ENCODE measurements around the gene HPRT1.

The HPRT1 gene

DNA sequence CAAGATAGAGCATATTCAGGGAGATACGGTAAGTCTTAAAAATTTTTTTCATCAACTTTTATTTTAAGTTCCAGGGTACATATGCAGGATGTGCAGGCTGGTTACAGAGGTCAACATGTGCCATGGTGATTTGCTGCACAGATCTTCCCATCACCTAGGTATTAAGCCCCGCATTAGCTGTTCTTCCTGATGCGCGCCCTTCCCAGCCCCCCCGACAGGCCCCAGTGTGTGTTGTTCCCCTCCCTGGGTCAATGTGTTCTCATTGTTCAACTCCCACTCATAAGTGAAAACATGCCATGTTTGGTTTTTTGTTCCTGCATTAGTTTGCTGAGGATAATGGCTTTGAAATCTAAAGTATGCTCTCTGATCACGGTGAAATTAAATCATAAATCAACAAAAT is 64.2 kb downstream of the HPRT1 start:
- Histone ChIP-seq H3K27ac (ENCODE audit: low read length) (no peak overlapping the region), H3K4me3 (ENCODE audit: low read length in 2 of 2) (no peak overlapping the region), H3K4me1 (ENCODE audit: control insufficient read depth, insufficient read depth, low read length) (no peaks in the 10 kb centered on the region), H3K9me3 (ENCODE audit: control insufficient read depth in 2 of 2, low read length in 2 of 2) (no peaks in the 10 kb centered on the region), H3K27me3 (ENCODE audit: control insufficient read depth in 1 of 2, insufficient read depth in 2 of 2, low read length in 2 of 2) (no peaks in the 10 kb centered on the region), H3K36me3 (ENCODE audit: control insufficient read depth in 2 of 2, insufficient read depth in 2 of 2, low read length in 2 of 2) (no peaks in the 10 kb centered on the region), H3K9ac (ENCODE audit: low read length in 2 of 2) (no peak overlapping the region)

DNA sequence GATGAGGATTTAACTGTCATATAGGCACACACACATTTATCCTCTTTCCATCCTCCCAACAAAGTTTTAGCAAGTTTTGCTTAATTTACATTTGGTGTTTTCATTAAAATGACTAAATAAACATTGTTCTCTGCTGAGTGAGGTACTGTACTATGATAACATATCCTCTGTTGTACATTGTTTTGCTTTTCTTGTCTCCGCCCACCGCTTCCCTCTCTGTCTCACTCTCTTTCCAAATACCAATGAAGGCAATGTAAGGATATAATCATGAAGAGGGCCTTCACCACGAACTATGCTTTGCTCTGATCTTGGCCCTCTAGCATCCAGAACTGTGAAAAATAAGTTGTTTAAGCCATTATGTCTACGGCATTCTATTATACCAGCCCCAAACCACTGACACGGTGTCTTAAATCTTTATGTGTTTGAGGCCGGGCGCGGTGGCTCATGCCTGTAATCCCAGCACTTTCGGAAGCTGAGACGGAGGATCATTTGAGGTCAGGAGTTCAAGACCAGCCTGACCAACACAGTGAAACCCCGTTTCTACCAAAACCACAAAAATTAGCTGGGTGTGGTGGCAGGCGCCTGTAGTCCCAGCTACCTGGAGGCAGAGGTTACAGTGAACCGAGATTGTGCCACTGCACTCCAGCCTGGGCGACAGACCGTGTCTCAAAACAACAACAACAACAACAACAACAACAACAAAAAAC is 65.3 kb downstream of the HPRT1 start:
- Histone ChIP-seq H3K27me3 (ENCODE audit: control insufficient read depth in 1 of 2, insufficient read depth in 2 of 2, low read length in 2 of 2) (peaks cover 0 to 2% of the 10 kb centered on the region in 2 donors), H3K4me1 (ENCODE audit: control insufficient read depth, insufficient read depth, low read length) (no peaks in the 10 kb centered on the region), H3K9ac (ENCODE audit: low read length in 2 of 2) (no peak overlapping the region), H3K27ac (ENCODE audit: low read length) (no peak overlapping the region), H3K4me3 (ENCODE audit: low read length in 2 of 2) (no peak overlapping the region), H3K36me3 (ENCODE audit: control insufficient read depth in 2 of 2, insufficient read depth in 2 of 2, low read length in 2 of 2) (no peaks in the 10 kb centered on the region), H3K9me3 (ENCODE audit: control insufficient read depth in 2 of 2, low read length in 2 of 2) (no peaks in the 10 kb centered on the region)

DNA sequence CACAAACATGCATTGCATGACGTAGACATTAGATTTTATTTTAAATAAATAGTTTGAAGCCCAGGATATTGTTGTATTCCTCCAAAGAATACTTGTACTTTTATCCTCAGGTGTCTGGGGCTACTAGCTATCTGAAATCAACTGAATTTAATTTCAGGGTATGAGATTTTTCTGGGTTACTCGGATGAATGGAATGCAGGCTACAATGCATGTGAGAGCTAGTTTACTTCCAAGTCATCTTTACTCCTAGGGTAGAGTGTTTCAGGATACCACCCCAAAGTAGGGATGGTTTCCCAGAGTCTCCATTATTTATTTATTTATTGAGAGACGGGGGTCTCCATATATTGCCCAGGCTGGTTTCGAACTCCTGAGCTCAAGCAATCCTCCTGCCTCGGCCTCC is 66.4 kb downstream of the HPRT1 start:
- Histone ChIP-seq H3K9me3 (ENCODE audit: control insufficient read depth in 2 of 2, low read length in 2 of 2) (no peaks in the 10 kb centered on the region), H3K36me3 (ENCODE audit: control insufficient read depth in 2 of 2, insufficient read depth in 2 of 2, low read length in 2 of 2) (no peaks in the 10 kb centered on the region), H3K4me1 (ENCODE audit: control insufficient read depth, insufficient read depth, low read length) (no peaks in the 10 kb centered on the region), H3K27me3 (ENCODE audit: control insufficient read depth in 1 of 2, insufficient read depth in 2 of 2, low read length in 2 of 2) (peaks cover 0 to 4% of the 10 kb centered on the region in 2 donors), H3K27ac (ENCODE audit: low read length) (no peak overlapping the region), H3K9ac (ENCODE audit: low read length in 2 of 2) (no peak overlapping the region), H3K4me3 (ENCODE audit: low read length in 2 of 2) (no peak overlapping the region)

DNA sequence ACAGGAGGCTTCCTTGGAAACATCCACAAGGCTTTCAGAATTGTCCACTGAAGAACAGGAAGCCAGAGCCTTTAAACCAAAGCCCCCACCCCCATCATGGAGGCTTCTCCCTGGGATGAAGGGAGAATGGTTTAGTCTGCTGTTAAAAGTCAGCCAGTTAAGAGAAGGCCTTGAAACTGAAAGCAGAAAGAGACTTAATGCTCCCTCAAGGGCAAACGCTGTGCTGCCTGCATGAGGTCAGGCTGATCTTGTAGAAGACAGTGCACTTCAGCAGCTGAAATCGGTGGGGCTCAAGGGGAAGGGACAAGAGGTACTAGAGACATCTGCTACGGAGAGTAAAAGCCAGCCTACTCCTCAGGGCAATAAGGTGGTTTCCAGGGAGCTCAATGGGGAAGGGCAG is 69.0 kb downstream of the HPRT1 start:
- Histone ChIP-seq H3K27me3 (ENCODE audit: control insufficient read depth in 1 of 2, insufficient read depth in 2 of 2, low read length in 2 of 2) (peaks cover 0 to 6% of the 10 kb centered on the region in 2 donors), H3K36me3 (ENCODE audit: control insufficient read depth in 2 of 2, insufficient read depth in 2 of 2, low read length in 2 of 2) (no peaks in the 10 kb centered on the region), H3K27ac (ENCODE audit: low read length) (no peak overlapping the region), H3K9me3 (ENCODE audit: control insufficient read depth in 2 of 2, low read length in 2 of 2) (no peaks in the 10 kb centered on the region), H3K9ac (ENCODE audit: low read length in 2 of 2) (no peak overlapping the region), H3K4me3 (ENCODE audit: low read length in 2 of 2) (no peak overlapping the region), H3K4me1 (ENCODE audit: control insufficient read depth, insufficient read depth, low read length) (no peaks in the 10 kb centered on the region)

DNA sequence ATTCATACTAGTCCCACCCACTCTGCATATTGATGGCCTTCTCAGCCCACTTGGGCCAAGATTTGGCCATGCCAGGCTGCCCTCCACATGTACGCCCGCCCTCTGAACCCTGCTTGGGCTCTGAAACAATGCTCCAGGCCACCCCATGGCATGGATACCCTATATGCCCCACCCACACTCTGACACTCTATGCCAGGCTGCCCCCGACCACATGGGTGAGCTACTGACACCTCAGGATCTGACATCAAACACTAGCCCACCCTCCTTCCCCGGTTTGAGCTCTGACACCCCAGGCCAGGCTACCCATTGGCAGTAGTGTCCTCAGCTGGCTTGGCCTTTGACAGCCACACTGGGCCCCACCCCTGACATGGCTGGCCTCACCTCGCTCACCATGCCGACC is 69.5 kb downstream of the HPRT1 start:
- Histone ChIP-seq H3K9me3 (ENCODE audit: control insufficient read depth in 2 of 2, low read length in 2 of 2) (no peaks in the 10 kb centered on the region), H3K27me3 (ENCODE audit: control insufficient read depth in 1 of 2, insufficient read depth in 2 of 2, low read length in 2 of 2) (peaks cover 0 to 7% of the 10 kb centered on the region in 2 donors), H3K4me3 (ENCODE audit: low read length in 2 of 2) (no peak overlapping the region), H3K4me1 (ENCODE audit: control insufficient read depth, insufficient read depth, low read length) (no peaks in the 10 kb centered on the region), H3K27ac (ENCODE audit: low read length) (no peak overlapping the region), H3K9ac (ENCODE audit: low read length in 2 of 2) (no peak overlapping the region), H3K36me3 (ENCODE audit: control insufficient read depth in 2 of 2, insufficient read depth in 2 of 2, low read length in 2 of 2) (no peaks in the 10 kb centered on the region)

DNA sequence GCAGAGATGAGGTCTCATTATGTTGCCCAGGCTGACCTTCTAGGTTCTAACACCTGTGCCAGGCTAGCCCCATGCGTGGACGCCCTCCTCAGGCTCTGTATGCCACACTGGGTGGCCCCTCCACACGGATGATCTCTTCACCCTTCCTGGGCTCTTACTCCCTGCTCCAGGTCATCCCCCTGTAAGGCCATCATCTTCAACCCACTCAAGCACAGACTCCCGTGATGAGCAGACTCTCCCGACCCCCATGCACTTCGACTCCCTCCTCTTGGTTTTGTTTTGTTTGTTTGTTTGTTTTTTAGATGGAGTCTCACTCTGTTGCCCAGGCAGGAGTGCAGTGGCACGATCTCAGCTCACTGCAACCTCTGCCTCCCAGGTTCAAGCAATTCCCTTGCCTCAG is 70.9 kb downstream of the HPRT1 start:
- no peak overlapping the region for H3K4me3 ChIP-seq (ENCODE audit: low read length in 2 of 2)
- H3K36me3 ChIP-seq (ENCODE audit: control insufficient read depth in 2 of 2, insufficient read depth in 2 of 2, low read length in 2 of 2) = no peaks in the 10 kb centered on the region
- no peak overlapping the region for H3K9ac ChIP-seq (ENCODE audit: low read length in 2 of 2)
- H3K9me3 ChIP-seq (ENCODE audit: control insufficient read depth in 2 of 2, low read length in 2 of 2) = no peaks in the 10 kb centered on the region
- no peak overlapping the region for H3K27ac ChIP-seq (ENCODE audit: low read length)
- H3K4me1 ChIP-seq (ENCODE audit: control insufficient read depth, insufficient read depth, low read length) = no peaks in the 10 kb centered on the region
- peaks cover 0 to 10% of the 10 kb centered on the region in 2 donors for H3K27me3 ChIP-seq (ENCODE audit: control insufficient read depth in 1 of 2, insufficient read depth in 2 of 2, low read length in 2 of 2)

DNA sequence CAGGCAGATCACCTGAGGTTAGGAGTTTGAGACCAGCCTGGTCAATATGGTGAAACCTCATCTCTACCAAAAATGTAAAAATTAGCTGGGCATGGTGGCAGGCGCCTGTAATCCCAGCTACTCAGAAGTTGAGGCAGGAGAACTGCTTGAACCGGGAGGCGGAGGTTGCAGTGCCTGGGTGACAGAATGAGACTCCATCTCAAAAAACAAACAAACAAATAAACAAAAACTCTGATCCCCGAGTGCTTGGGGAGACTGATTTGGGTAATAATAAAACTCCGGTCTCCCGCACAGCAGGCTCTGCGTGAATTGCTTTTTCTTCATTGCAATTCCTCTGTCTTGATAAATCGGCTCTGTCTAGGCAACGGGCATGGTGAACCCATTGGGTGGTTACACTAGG is 73.4 kb downstream of the HPRT1 start:
- Histone ChIP-seq H3K27me3 (ENCODE audit: control insufficient read depth in 1 of 2, insufficient read depth in 2 of 2, low read length in 2 of 2) (peaks cover 0 to 18% of the 10 kb centered on the region in 2 donors), H3K36me3 (ENCODE audit: control insufficient read depth in 2 of 2, insufficient read depth in 2 of 2, low read length in 2 of 2) (no peaks in the 10 kb centered on the region), H3K9ac (ENCODE audit: low read length in 2 of 2) (no peak overlapping the region), H3K9me3 (ENCODE audit: control insufficient read depth in 2 of 2, low read length in 2 of 2) (no peaks in the 10 kb centered on the region), H3K27ac (ENCODE audit: low read length) (no peak overlapping the region), H3K4me1 (ENCODE audit: control insufficient read depth, insufficient read depth, low read length) (no peaks in the 10 kb centered on the region), H3K4me3 (ENCODE audit: low read length in 2 of 2) (no peak overlapping the region)

DNA sequence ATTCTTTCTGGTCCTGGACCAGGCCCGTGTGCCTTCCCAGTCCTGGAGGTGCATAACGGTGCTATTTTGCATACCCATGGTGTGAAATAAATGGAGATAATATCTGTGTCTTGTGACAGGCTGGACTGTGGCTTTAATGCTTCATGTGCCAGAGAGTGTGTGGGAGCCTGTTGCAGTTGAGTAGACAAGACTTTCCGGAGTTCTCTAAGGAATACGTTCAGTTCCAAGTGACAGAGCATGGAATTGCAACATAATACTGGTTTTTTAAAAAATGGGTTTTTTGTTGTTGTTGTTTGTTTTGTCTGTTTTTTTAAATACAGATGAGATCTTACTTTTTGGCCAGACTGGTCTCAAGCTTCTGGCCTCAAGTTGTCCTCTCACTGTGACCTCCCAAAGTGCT is 74.0 kb downstream of the HPRT1 start:
- Histone ChIP-seq H3K36me3 (ENCODE audit: control insufficient read depth in 2 of 2, insufficient read depth in 2 of 2, low read length in 2 of 2) (no peaks in the 10 kb centered on the region), H3K27me3 (ENCODE audit: control insufficient read depth in 1 of 2, insufficient read depth in 2 of 2, low read length in 2 of 2) (peaks cover 0 to 19% of the 10 kb centered on the region in 2 donors), H3K9ac (ENCODE audit: low read length in 2 of 2) (no peak overlapping the region), H3K9me3 (ENCODE audit: control insufficient read depth in 2 of 2, low read length in 2 of 2) (no peaks in the 10 kb centered on the region), H3K27ac (ENCODE audit: low read length) (no peak overlapping the region), H3K4me3 (ENCODE audit: low read length in 2 of 2) (no peak overlapping the region), H3K4me1 (ENCODE audit: control insufficient read depth, insufficient read depth, low read length) (no peaks in the 10 kb centered on the region)

DNA sequence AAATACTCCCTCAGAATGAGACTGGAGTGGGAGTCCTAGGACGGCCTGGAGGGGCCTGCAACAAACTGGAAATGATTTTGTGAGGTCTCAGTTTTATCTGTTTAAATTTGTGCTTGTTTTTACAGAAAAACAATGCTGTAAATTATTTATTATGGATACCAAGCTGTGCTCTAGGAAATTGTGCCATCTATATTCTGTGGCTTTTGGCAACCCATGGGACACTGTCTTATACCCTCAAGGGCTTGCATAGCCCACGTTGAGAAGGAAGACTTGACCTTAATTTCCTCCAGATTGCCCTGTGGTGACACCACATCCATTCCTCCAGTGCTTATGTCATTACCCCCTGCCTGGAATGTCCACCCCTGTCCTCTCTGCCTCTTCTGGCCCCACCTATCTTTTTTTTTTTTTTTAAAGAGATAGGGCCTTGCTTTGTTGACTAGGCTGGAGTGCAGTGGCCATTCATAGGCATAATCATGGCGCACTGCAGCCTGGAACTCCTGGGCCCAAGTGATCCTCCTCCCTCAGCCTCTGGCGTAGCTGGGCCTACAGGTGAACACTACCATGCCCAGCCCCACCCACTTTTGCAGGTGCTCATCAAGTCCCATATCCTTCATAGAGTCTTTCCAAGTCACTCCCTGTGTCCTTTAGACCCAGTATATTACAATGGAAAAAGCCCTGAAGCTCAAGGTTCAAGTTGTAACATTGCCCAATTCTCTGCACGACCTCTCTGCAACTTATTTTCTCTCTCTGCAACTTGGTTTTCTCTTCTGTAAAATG is 77.4 kb downstream of the HPRT1 start:
- H3K27me3 ChIP-seq (ENCODE audit: control insufficient read depth in 1 of 2, insufficient read depth in 2 of 2, low read length in 2 of 2) = peaks cover 0 to 20% of the 10 kb centered on the region in 2 donors
- H3K9ac ChIP-seq (ENCODE audit: low read length in 2 of 2) = no peak overlapping the region
- no peaks in the 10 kb centered on the region for H3K9me3 ChIP-seq (ENCODE audit: control insufficient read depth in 2 of 2, low read length in 2 of 2)
- no peaks in the 10 kb centered on the region for H3K4me1 ChIP-seq (ENCODE audit: control insufficient read depth, insufficient read depth, low read length)
- H3K4me3 ChIP-seq (ENCODE audit: low read length in 2 of 2) = no peak overlapping the region
- H3K27ac ChIP-seq (ENCODE audit: low read length) = no peak overlapping the region
- no peaks in the 10 kb centered on the region for H3K36me3 ChIP-seq (ENCODE audit: control insufficient read depth in 2 of 2, insufficient read depth in 2 of 2, low read length in 2 of 2)

DNA sequence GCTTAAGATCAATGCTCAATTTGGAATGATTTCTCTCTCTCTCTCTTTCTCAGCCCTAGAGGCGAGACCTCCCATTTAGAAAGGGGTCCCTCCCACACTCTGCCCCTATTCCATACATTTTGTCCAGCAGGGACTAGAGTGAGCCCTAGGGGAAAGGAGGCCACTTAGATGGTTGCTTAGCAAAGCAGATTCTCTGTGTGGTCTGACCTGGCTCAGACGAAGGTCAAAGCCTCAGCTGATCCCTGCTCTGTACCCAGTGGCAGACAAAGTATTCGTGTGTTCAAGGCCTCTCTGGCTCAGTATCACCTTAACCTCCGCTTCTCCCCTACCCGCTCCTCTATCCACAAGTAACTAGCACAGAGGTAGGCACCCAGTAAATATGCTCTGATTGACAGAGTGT is 78.4 kb downstream of the HPRT1 start:
- Histone ChIP-seq H3K36me3 (ENCODE audit: control insufficient read depth in 2 of 2, insufficient read depth in 2 of 2, low read length in 2 of 2) (no peaks in the 10 kb centered on the region), H3K27me3 (ENCODE audit: control insufficient read depth in 1 of 2, insufficient read depth in 2 of 2, low read length in 2 of 2) (peaks cover 0 to 20% of the 10 kb centered on the region in 2 donors), H3K4me3 (ENCODE audit: low read length in 2 of 2) (no peak overlapping the region), H3K9ac (ENCODE audit: low read length in 2 of 2) (no peak overlapping the region), H3K27ac (ENCODE audit: low read length) (no peak overlapping the region), H3K4me1 (ENCODE audit: control insufficient read depth, insufficient read depth, low read length) (no peaks in the 10 kb centered on the region), H3K9me3 (ENCODE audit: control insufficient read depth in 2 of 2, low read length in 2 of 2) (no peaks in the 10 kb centered on the region)

DNA sequence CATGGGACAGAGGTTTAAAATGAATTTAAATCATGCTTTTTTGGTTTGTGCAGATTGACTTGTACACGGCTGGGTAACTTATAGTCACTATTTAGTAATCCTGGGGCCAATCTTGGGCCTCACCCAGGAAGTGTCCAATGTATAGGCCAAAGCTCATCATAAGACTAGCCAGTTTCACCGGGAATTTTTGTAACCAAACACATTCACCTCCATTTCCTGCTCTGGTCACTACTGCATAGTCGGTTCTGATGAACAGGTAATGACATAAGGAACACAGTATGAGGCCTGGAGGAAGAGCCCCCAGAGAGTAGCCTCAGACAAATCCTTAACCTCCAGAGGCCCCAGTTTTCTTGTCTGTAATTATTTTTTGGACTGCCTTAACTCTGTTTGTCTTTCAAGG is 81.9 kb downstream of the HPRT1 start:
- Histone ChIP-seq H3K27me3 (ENCODE audit: control insufficient read depth in 1 of 2, insufficient read depth in 2 of 2, low read length in 2 of 2) (peaks cover 22 to 30% of the 10 kb centered on the region in 2 donors), H3K4me1 (ENCODE audit: control insufficient read depth, insufficient read depth, low read length) (no peaks in the 10 kb centered on the region), H3K9me3 (ENCODE audit: control insufficient read depth in 2 of 2, low read length in 2 of 2) (no peaks in the 10 kb centered on the region), H3K36me3 (ENCODE audit: control insufficient read depth in 2 of 2, insufficient read depth in 2 of 2, low read length in 2 of 2) (no peaks in the 10 kb centered on the region), H3K4me3 (ENCODE audit: low read length in 2 of 2) (no peak overlapping the region), H3K27ac (ENCODE audit: low read length) (no peak overlapping the region), H3K9ac (ENCODE audit: low read length in 2 of 2) (no peak overlapping the region)

Measured in stomach smooth muscle (tissue), 2 donors.